Astrocyte of the spinal cord (primary cell): ENCODE data around the gene ADCYAP1.

Experiments used
- DNase-seq: peaks from one replicate; pipeline ENCODE4 v3.0.0; 2011; ENCODE audit warnings: low read depth, low spot score
- H3K4me3 ChIP-seq: 2 replicates; pipeline ENCODE4 v1.5.1; 2011; ENCODE audit warnings: low read depth, mild to moderate bottlenecking, low read length, moderate library complexity
- CTCF ChIP-seq: IDR thresholded peaks from 2 replicates; pipeline ENCODE4 v1.5.1; 2012; ENCODE audit warnings: low read depth, mild to moderate bottlenecking, low read length, inconsistent platforms
- in situ Hi-C: cut with HindIII; loops from 2 replicates; pipeline ENCODE4 v1.10.0; 2017; ENCODE audit warnings: low sequenced_read_pairs

ADCYAP1 gene

GRCh38 chr18:955384-956066 lies 50.9 kb downstream of the ADCYAP1 start:
- TF ChIP-seq CTCF, result no peak
- in situ Hi-C loops, result no loop called here
- DNase-seq, result no peak
- H3K4me3 ChIP-seq, result no peak overlapping the region

- in situ Hi-C loops, result no loop called here
- no peak for TF ChIP-seq CTCF
- H3K4me3 ChIP-seq, result no peak overlapping the region
- no peak for DNase-seq
Measured at GRCh38 chr18:957829-958228, 53.2 kb downstream of the ADCYAP1 start.

- TF ChIP-seq CTCF, result no peak
- in situ Hi-C loops, result no loop called here
- no peak for DNase-seq
- H3K4me3 ChIP-seq, result no peak overlapping the region
Measured at GRCh38 chr18:959854-960253, 55.2 kb downstream of the ADCYAP1 start.
